GM18526 (cell line): ENCODE data around the gene PWWP2B.

Experiments
- POLR2A ChIP-seq: IDR thresholded peaks from 3 replicates; pipeline ENCODE4 v1.6.1; 2011; ENCODE audit not compliant: insufficient read length; ENCODE audit errors: extremely low read depth

Gene PWWP2B

GRCh38 chr10:132453470-132453861, 56.5 kb downstream of the PWWP2B start:
- no peak for TF ChIP-seq POLR2A

GRCh38 chr10:132454296-132455198, 57.5 kb downstream of the PWWP2B start:
- no peak for TF ChIP-seq POLR2A

DNA sequence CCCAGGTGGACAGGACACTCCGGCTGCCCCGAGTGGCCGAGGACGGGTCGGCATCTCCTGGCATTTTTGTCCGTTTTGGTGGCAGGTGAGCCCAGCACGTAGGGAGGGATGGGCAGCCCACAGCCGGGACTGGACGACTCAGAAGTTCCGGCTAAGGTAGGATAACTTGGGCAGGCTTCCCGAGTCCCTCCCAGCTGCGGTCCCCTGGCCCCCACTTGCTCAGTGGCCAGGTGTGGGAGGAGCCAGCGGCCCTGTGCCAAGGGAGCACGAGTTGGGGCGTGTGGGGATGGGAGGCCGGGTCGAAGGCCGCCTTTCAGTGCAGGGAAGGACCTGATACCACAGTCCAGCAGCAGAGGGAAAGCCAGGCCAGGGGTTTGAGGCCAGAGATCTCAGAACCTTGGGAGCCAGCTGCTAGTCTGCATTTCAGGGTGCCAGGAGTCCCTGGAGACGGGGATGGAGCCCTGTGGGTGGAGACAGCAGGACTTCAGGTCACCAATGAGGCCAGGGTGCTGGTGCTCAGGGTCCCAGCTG, 58.5 kb downstream of the PWWP2B start:
- no peak for TF ChIP-seq POLR2A

GRCh38 chr10:132455986-132456847, 59.2 kb downstream of the PWWP2B start:
- TF ChIP-seq POLR2A: no peak

- no peak for TF ChIP-seq POLR2A
These were observed 59.9 kb downstream of the PWWP2B start for GRCh38 chr10:132456881-132457280.

GRCh38 chr10:132457328-132458070, 60.5 kb downstream of the PWWP2B start:
- TF ChIP-seq POLR2A: no peak

- no peak for TF ChIP-seq POLR2A
These were observed 61.1 kb downstream of the PWWP2B start for GRCh38 chr10:132458071-132458585.

GRCh38 chr10:132458586-132459300, 61.7 kb downstream of the PWWP2B start:
- TF ChIP-seq POLR2A: no peak

- TF ChIP-seq POLR2A: no peak
These were observed 62.5 kb downstream of the PWWP2B start for GRCh38 chr10:132459301-132460003.

DNA sequence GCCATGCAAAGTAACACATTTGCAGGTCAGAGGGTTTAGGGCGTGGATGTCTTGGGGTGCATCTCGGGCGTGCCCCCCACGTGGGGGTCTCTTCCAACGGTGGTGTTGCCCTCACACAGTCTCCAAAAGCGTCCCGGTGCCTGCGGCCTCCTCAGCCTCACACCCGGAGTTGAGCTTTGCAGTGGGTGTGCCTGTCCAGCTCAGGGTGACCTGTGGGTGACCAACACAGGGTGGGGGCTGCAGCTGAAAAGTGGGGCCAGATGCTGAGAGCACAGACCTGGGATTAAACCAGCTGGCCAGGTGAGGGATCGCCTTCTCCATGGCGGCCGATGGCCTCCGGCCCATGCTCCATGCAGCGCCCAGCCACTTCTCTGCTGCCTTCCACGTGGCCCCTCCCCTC, 63.1 kb downstream of the PWWP2B start:
- TF ChIP-seq POLR2A: no peak

DNA sequence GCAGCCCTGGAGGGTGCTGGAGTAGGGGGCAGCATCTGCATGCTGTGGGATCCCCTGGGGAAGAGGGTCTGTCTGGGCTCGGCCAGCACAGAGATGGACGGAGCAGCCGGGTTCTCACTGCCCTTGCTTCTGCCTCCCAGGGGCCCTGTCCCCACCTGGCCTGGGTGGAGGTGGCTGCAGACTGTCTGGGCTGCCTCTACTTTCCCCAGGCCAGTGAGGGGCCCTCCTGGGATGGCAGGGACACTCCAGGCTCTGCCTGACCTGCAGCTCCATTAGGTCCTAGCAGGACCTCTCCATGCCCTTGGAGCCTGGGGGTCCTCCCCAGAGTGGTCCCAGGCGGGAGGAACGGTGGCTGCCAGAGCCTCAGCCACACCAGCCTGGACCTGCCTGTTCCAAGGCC, 63.7 kb downstream of the PWWP2B start:
- TF ChIP-seq POLR2A: no peak

DNA sequence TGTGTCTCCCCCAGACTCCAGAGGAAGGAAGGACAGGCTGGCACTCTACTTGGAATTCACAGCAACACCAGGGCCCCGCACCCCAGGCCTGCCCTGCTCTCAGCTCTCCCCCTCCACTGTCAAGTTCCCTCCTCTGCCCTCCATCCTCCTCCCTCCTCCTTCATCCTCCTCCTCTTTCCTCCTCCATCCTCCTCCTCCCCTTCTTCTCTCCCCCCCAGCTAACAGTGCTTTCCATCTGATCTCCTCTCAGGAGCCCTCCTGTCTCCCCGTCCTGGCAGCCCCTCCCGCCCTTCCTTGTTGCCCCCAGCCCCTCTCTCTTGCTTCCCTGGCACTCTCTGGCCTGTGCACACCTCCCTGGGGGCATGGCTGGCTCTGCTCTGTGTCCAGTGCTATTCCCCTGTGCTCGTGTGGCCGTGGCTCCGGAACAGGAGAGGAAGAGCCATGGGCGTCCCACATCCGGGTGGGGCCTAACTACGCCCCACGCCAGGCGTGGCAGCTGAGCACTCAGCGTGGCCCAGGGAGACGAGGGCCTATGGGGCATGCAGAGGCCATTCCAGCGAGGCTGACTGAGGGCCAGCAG, 64.2 kb downstream of the PWWP2B start:
- no peak for TF ChIP-seq POLR2A

GRCh38 chr10:132461683-132462231, 64.8 kb downstream of the PWWP2B start:
- TF ChIP-seq POLR2A: no peak
